ENCODE measurements around the gene ITGB7.

Gene ITGB7

DNA sequence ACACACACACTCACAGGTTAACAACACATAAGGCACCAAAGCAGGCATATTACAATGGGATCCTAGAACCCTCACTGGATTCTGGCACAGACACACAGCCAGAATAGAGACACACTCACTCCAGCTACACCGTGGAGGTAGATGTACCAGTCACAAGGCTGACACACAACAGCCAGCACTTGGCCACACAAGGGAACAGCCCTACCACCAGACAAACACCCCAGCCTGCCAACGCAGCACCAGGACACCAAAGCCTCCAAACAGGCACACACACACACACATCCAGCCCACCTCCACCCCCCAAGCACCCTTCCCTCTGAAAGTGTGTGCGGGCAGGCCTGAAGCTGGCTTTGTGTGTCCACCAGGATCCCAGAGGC lies 10.9 kb upstream of the ITGB7 start (continued):
- TF ChIP-seq ZNF341 (tag by site-specific recombination; IDR thresholded peaks at IDR 0.05; ENCODE audit: low read depth) (0 out of 2 replicates have a peak, but pooled peaks have one; percentile 22), ZNF600 (tag by site-specific recombination; IDR thresholded peaks at IDR 0.05) (peak; percentile 61), TRIM28 (IDR thresholded peaks at IDR 0.05; ENCODE audit: borderline replicate concordance, low read length) (no peak)
- TF ChIP-seq, protein P1, sequence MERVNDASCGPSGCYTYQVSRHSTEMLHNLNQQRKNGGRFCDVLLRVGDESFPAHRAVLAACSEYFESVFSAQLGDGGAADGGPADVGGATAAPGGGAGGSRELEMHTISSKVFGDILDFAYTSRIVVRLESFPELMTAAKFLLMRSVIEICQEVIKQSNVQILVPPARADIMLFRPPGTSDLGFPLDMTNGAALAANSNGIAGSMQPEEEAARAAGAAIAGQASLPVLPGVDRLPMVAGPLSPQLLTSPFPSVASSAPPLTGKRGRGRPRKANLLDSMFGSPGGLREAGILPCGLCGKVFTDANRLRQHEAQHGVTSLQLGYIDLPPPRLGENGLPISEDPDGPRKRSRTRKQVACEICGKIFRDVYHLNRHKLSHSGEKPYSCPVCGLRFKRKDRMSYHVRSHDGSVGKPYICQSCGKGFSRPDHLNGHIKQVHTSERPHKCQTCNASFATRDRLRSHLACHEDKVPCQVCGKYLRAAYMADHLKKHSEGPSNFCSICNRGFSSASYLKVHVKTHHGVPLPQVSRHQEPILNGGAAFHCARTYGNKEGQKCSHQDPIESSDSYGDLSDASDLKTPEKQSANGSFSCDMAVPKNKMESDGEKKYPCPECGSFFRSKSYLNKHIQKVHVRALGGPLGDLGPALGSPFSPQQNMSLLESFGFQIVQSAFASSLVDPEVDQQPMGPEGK (tag by site-specific recombination; IDR thresholded peaks at IDR 0.05): peak; percentile 20; the same call in 1 of the 2 replicates

DNA sequence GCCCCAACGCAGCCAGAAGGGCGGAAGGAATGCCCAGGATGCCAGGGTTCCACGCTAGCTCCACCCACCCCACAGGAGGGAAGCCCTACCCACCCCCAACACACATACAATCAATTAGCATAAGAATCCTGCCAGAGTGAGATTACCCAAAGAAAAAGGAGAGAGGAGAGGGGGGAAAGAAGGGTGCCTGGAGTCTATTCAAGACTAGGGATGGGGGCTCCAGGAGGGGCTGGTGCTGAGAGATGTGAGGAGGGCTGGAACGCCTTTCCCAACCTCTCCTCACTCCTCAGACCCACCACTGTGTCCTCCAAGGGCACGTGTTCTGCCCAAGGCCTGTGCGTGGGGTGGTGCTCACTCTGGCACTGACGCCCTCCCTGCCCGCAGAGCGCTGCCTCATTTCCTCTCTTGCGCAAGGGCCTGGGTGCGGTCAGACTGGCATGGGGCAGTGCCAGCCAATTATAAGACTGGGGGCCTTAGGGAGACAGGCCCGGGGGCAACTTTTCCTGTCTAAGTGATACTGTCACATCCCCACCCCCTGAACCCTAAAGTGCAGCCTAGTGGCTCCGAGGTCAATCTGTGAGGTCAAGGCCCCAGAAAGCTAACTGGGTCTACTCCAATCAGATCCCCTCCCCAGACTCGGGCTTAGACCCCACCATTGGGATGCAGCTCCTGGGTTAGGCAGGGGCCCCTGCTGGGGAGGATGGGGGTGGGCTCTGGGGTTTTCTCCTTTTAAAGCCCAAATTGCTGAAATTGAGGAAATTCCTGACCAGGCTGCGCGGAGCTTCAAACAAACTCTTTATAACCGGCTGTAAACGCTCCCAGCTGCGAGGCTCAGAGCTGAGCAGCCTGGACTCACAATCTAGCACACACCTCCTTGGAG lies 10.2 kb upstream of the ITGB7 start:
- peaks cover 0 to 24% of the 10 kb centered on the region in 2 experiments; a peak in 1 of 3 replicates for H3K36me3 ChIP-seq (ENCODE audit: control insufficient read depth in 2 of 2, insufficient read depth in 1 of 2, low read length in 2 of 2)
- H3K4me1 ChIP-seq (ENCODE audit: control insufficient read depth, insufficient read depth, low read length): peaks cover 3% of the 10 kb centered on the region
- no peak overlapping the region for H3K4me3 ChIP-seq (ENCODE audit: low read depth, low read length)
- no peaks in the 10 kb centered on the region for H3K9me3 ChIP-seq (ENCODE audit: control insufficient read depth, insufficient read depth, low read depth, low read length)
- TF ChIP-seq, protein P1 (tag by site-specific recombination; IDR thresholded peaks at IDR 0.05): peak; percentile 14; the same call in 1 of the 2 replicates
- TF ChIP-seq ZBTB8A (tag by site-specific recombination; IDR thresholded peaks at IDR 0.05) (no peak), MYNN (tag by site-specific recombination; IDR thresholded peaks at IDR 0.05; ENCODE audit: borderline replicate concordance) (no peak), ZNF548 (tag by site-specific recombination; IDR thresholded peaks at IDR 0.05) (no peak), ZNF677 (tag by site-specific recombination; IDR thresholded peaks at IDR 0.05) (no peak), ZNF16 (tag by site-specific recombination; IDR thresholded peaks at IDR 0.05; ENCODE audit: low read depth) (no peak), ZEB2 (tag by site-specific recombination; IDR thresholded peaks at IDR 0.05) (no peak), HOXA7 (CRISPR knock-in tag; IDR thresholded peaks at IDR 0.05; ENCODE audit: borderline replicate concordance) (no peak), ZFP41 (tag by site-specific recombination; IDR thresholded peaks at IDR 0.05; ENCODE audit: borderline replicate concordance) (no peak), ZNF433 (tag by site-specific recombination; IDR thresholded peaks at IDR 0.05; ENCODE audit: low read depth) (0 out of 2 replicates have a peak, but pooled peaks have one; percentile 5)
- TF ChIP-seq, protein P2, sequence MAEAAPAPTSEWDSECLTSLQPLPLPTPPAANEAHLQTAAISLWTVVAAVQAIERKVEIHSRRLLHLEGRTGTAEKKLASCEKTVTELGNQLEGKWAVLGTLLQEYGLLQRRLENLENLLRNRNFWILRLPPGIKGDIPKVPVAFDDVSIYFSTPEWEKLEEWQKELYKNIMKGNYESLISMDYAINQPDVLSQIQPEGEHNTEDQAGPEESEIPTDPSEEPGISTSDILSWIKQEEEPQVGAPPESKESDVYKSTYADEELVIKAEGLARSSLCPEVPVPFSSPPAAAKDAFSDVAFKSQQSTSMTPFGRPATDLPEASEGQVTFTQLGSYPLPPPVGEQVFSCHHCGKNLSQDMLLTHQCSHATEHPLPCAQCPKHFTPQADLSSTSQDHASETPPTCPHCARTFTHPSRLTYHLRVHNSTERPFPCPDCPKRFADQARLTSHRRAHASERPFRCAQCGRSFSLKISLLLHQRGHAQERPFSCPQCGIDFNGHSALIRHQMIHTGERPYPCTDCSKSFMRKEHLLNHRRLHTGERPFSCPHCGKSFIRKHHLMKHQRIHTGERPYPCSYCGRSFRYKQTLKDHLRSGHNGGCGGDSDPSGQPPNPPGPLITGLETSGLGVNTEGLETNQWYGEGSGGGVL (tag by site-specific recombination; IDR thresholded peaks at IDR 0.05): 0 out of 2 replicates have a peak, but pooled peaks have one; percentile 19
- TF ChIP-seq, protein P3, sequence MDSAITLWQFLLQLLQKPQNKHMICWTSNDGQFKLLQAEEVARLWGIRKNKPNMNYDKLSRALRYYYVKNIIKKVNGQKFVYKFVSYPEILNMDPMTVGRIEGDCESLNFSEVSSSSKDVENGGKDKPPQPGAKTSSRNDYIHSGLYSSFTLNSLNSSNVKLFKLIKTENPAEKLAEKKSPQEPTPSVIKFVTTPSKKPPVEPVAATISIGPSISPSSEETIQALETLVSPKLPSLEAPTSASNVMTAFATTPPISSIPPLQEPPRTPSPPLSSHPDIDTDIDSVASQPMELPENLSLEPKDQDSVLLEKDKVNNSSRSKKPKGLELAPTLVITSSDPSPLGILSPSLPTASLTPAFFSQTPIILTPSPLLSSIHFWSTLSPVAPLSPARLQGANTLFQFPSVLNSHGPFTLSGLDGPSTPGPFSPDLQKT (IDR thresholded peaks at IDR 0.05; ENCODE audit: borderline replicate concordance, low read depth, low read length): no peak
- TF ChIP-seq, protein P4, sequence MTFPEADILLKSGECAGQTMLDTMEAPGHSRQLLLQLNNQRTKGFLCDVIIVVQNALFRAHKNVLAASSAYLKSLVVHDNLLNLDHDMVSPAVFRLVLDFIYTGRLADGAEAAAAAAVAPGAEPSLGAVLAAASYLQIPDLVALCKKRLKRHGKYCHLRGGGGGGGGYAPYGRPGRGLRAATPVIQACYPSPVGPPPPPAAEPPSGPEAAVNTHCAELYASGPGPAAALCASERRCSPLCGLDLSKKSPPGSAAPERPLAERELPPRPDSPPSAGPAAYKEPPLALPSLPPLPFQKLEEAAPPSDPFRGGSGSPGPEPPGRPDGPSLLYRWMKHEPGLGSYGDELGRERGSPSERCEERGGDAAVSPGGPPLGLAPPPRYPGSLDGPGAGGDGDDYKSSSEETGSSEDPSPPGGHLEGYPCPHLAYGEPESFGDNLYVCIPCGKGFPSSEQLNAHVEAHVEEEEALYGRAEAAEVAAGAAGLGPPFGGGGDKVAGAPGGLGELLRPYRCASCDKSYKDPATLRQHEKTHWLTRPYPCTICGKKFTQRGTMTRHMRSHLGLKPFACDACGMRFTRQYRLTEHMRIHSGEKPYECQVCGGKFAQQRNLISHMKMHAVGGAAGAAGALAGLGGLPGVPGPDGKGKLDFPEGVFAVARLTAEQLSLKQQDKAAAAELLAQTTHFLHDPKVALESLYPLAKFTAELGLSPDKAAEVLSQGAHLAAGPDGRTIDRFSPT (tag by site-specific recombination; IDR thresholded peaks at IDR 0.05): peak; percentile 76
- ChIA-PET POLR2A (interaction anchor here (0.5 to 1.4 kb wide), 4 partner anchors 13 to 104 kb away, joined by 3 to 4 read pairs (median 4); partner anchors contain the start of genes AAAS, CSAD, ESPL1 and ZNF740), CTCF (interaction anchor here (0.5 to 11.6 kb wide), 7 partner anchors 22 to 153 kb away, joined by 3 to 144 read pairs (median 4); partner anchors contain the start of genes AAAS and ESPL1)
- H3K27ac ChIP-seq (ENCODE audit: extremely low read depth, low read depth, low read length): no peak overlapping the region
